GM19023 (cell line): Measurements from ENCODE around the gene SLCO3A1.

Source experiments
- ATAC-seq: cut with Tn5 transposase; IDR thresholded peaks from one replicate; pipeline ENCODE4 v1.9.1; 2021; ENCODE audit warnings: mild to moderate bottlenecking, moderate library complexity; ENCODE audit not compliant: unreplicated experiment

Gene SLCO3A1

GRCh38 chr15:91909111-91909510 lies 55.6 kb downstream of the SLCO3A1 start:
- no peak for ATAC-seq

GRCh38 chr15:91909574-91909973 lies 56.1 kb downstream of the SLCO3A1 start:
- no peak for ATAC-seq

GRCh38 chr15:91911844-91912243 lies 58.3 kb downstream of the SLCO3A1 start:
- ATAC-seq: no peak

GRCh38 chr15:91912336-91912735 lies 58.8 kb downstream of the SLCO3A1 start:
- ATAC-seq: no peak

- no peak for ATAC-seq
Measured at GRCh38 chr15:91913560-91913959, 60.1 kb downstream of the SLCO3A1 start.

- ATAC-seq: no peak
Measured at GRCh38 chr15:91915576-91915975, 62.1 kb downstream of the SLCO3A1 start.

GRCh38 chr15:91916051-91916450 lies 62.5 kb downstream of the SLCO3A1 start:
- ATAC-seq: no peak

- ATAC-seq: no peak
Measured at GRCh38 chr15:91917686-91918360, 64.3 kb downstream of the SLCO3A1 start.

GRCh38 chr15:91919014-91919534 lies 65.6 kb downstream of the SLCO3A1 start:
- no peak for ATAC-seq

- no peak for ATAC-seq
Measured at GRCh38 chr15:91921188-91921842, 67.8 kb downstream of the SLCO3A1 start.

- no peak for ATAC-seq
Measured at GRCh38 chr15:91921843-91922198, 68.3 kb downstream of the SLCO3A1 start.

GRCh38 chr15:91922646-91923547 lies 69.4 kb downstream of the SLCO3A1 start:
- ATAC-seq: no peak

GRCh38 chr15:91924183-91924582 lies 70.7 kb downstream of the SLCO3A1 start:
- no peak for ATAC-seq

GRCh38 chr15:91924837-91925495 lies 71.5 kb downstream of the SLCO3A1 start:
- ATAC-seq: no peak

- no peak for ATAC-seq
Measured at GRCh38 chr15:91925794-91926193, 72.3 kb downstream of the SLCO3A1 start.

GRCh38 chr15:91926908-91927270 lies 73.4 kb downstream of the SLCO3A1 start:
- ATAC-seq: no peak

GRCh38 chr15:91927585-91927984 lies 74.1 kb downstream of the SLCO3A1 start:
- no peak for ATAC-seq

- ATAC-seq: no peak
Measured at GRCh38 chr15:91928675-91929074, 75.2 kb downstream of the SLCO3A1 start.

- no peak for ATAC-seq
Measured at GRCh38 chr15:91929509-91929908, 76.0 kb downstream of the SLCO3A1 start.

- no peak for ATAC-seq
Measured at GRCh38 chr15:91930092-91930491, 76.6 kb downstream of the SLCO3A1 start.

GRCh38 chr15:91936182-91936775 lies 82.8 kb downstream of the SLCO3A1 start:
- ATAC-seq: no peak
